Motor neuron (in vitro differentiated cells): ENCODE data around the gene KCNH1. TPM values are rescaled to one million over a fixed set of nuclear protein-coding genes. Genes with fewer than 3 reads are reported as not detected.

Source experiments
- ATAC-seq, 8 experiments: fragments of 200-7000 bp; cut with Tn5 transposase; replicated peaks in 6 of 8; 2 replicates each; pipeline ENCODE4 v1.8.0; 2021; ENCODE audit warnings: mild to moderate bottlenecking in 8 of 8, moderate library complexity in 8 of 8
- H3K27ac ChIP-seq, 2 donors: fragments of 250-450 bp; sonication (Bioruptor Pico); 2 replicates each; pipeline ENCODE4 v1.9.0; 2021; ENCODE audit warnings: antibody characterized with exemption in 2 of 2, mild to moderate bottlenecking in 2 of 2, moderate library complexity in 1 of 2
- H3K4me1 ChIP-seq, 2 donors: fragments of 250-450 bp; sonication (Bioruptor Pico); replicated peaks in 1 of 2; 2 replicates each; pipeline ENCODE4 v1.6.1; 2021; ENCODE audit warnings: antibody characterized with exemption in 2 of 2, mild to moderate bottlenecking in 2 of 2, moderate library complexity in 1 of 2
- H3K4me3 ChIP-seq, 5 donors: fragments of 250-450 bp; sonication (Bioruptor Pico); 2 replicates each; pipeline ENCODE4 v1.9.0; 2021; ENCODE audit warnings: antibody characterized with exemption in 5 of 5, mild to moderate bottlenecking in 5 of 5, moderate library complexity in 4 of 5
- WGBS, 10 experiments: fragments of 450-650 bp; shearing (Covaris generic); methylation state at CpG; one replicate each; pipeline ENCODE4 v1.0.0; 2022; 5-methylcytosine and 5-hydroxymethylcytosine counted together
- in situ Hi-C, 9 experiments: fragments of 400-800 bp; cut with MboI; loops; one replicate each; pipeline ENCODE4 v1.15.0; 2021; ENCODE audit warnings: low sequenced_read_pairs in 9 of 9, low pct_unique_long_range_greater_than_20kb in 2 of 9; ENCODE audit not compliant: unreplicated experiment in 9 of 9
- total RNA-seq, 8 experiments: library from RNA; unstranded; fragments of 300-600 nt; gene quantifications; 2 replicates each; pipeline versions ENCODE4 v1.2.3 to v1.2.4, GENCODE V29; 2022

KCNH1 gene
- total RNA-seq, 8 experiments from 2014 or later, result 1.2 to 22.5 (median 6.2) TPM

GRCh38 chr1:210700083-210700482 lies 433.9 kb downstream of the KCNH1 start:
- WGBS, 10 experiments, result 44 to 100% (median 100%) methylated on average over 1 of the region's 1 CpG; no CpG with 5 or more reads in 5 of the 10 experiments
- ATAC-seq, result no peak
- in situ Hi-C loops, result loop anchor here in 1 of 9 experiments (25.0 kb wide), 1 partner anchor 437 kb away; the partner anchor contains the start of gene KCNH1
- Histone ChIP-seq H3K4me3 (no peak overlapping the region), H3K27ac (no peak overlapping the region), H3K4me1 (peaks cover 0 to 10% of the 10 kb centered on the region in 2 donors)

- Histone ChIP-seq H3K27ac (no peak overlapping the region), H3K4me3 (no peak overlapping the region), H3K4me1 (peaks cover 0 to 8% of the 10 kb centered on the region in 2 donors)
- ATAC-seq, result no peak
- 33 to 100% (median 88%) methylated on average over 1 to 3 of the region's 5 CpGs; no CpG with 5 or more reads in 4 of the 10 experiments for WGBS, 10 experiments
- in situ Hi-C loops, result loop anchor here in 1 of 9 experiments (25.0 kb wide), 1 partner anchor 111 kb away; no protein-coding TSS in a partner anchor
These were observed 435.3 kb downstream of the KCNH1 start for GRCh38 chr1:210698661-210699060.

GRCh38 chr1:210697185-210697584 lies 436.8 kb downstream of the KCNH1 start:
- Histone ChIP-seq H3K27ac (no peak overlapping the region), H3K4me1 (peaks cover 0 to 4% of the 10 kb centered on the region in 2 donors), H3K4me3 (no peak overlapping the region)
- in situ Hi-C loops, result loop anchor here in 1 of 9 experiments (25.0 kb wide), 1 partner anchor 110 kb away; no protein-coding TSS in a partner anchor
- ATAC-seq, result peak in 1 of 8 experiments; percentile 5
- 69 to 86% (median 83%) methylated on average over 2 to 3 of the region's 3 CpGs; no CpG with 5 or more reads in 6 of the 10 experiments for WGBS, 10 experiments

GRCh38 chr1:210696709-210697108 lies 437.2 kb downstream of the KCNH1 start:
- WGBS, 10 experiments, result 0 to 82% (median 53%) methylated on average over 1 of the region's 1 CpG; no CpG with 5 or more reads in 6 of the 10 experiments
- in situ Hi-C loops, result loop anchor here in 1 of 9 experiments (25.0 kb wide), 1 partner anchor 109 kb away; no protein-coding TSS in a partner anchor
- Histone ChIP-seq H3K4me3 (no peak overlapping the region), H3K27ac (no peak overlapping the region), H3K4me1 (peaks cover 4% of the 10 kb centered on the region in 2 donors)
- ATAC-seq, result peak in 2 of 8 experiments; percentile 9 to 26

- H3K4me1 ChIP-seq, result peaks cover 4 to 8% of the 10 kb centered on the region in 2 donors
- H3K27ac ChIP-seq, result no peak overlapping the region
- 20 to 100% (median 83%) methylated on average over 1 of the region's 1 CpG; no CpG with 5 or more reads in 7 of the 10 experiments for WGBS, 10 experiments
- no peak overlapping the region for H3K4me3 ChIP-seq
- in situ Hi-C loops, result loop anchor here in 1 of 9 experiments (25.0 kb wide), 1 partner anchor 108 kb away; no protein-coding TSS in a partner anchor
- ATAC-seq, result peak in 6 of 8 experiments; percentile 7 to 73 (median 68)
These were observed 438.9 kb downstream of the KCNH1 start for GRCh38 chr1:210695026-210695425.

- Histone ChIP-seq H3K4me3 (no peak overlapping the region), H3K27ac (no peak overlapping the region), H3K4me1 (peaks cover 15 to 17% of the 10 kb centered on the region in 2 donors)
- in situ Hi-C loops, result loop anchor here in 1 of 9 experiments (25.0 kb wide), 1 partner anchor 105 kb away; no protein-coding TSS in a partner anchor
- peak in 2 of 8 experiments; percentile 14 to 19 for ATAC-seq
- 20 to 92% (median 72%) methylated on average over 1 to 6 of the region's 7 CpGs; no CpG with 5 or more reads in 3 of the 10 experiments for WGBS, 10 experiments
These were observed 441.2 kb downstream of the KCNH1 start for GRCh38 chr1:210692796-210693195.

GRCh38 chr1:210691039-210691610 lies 442.8 kb downstream of the KCNH1 start:
- Histone ChIP-seq H3K27ac (no peak overlapping the region), H3K4me3 (no peak overlapping the region), H3K4me1 (peaks cover 11 to 17% of the 10 kb centered on the region in 2 donors)
- peak in 1 of 8 experiments; percentile 7 for ATAC-seq
- in situ Hi-C loops, result loop anchor here in 1 of 9 experiments (25.0 kb wide), 1 partner anchor 104 kb away; no protein-coding TSS in a partner anchor
- 42 to 100% (median 75%) methylated on average over 1 to 6 of the region's 6 CpGs; no CpG with 5 or more reads in 3 of the 10 experiments for WGBS, 10 experiments

- Histone ChIP-seq H3K4me3 (no peak overlapping the region), H3K4me1 (peaks cover 11 to 17% of the 10 kb centered on the region in 2 donors), H3K27ac (no peak overlapping the region)
- 77 to 100% (median 89%) methylated on average over 1 to 5 of the region's 5 CpGs; no CpG with 5 or more reads in 3 of the 10 experiments for WGBS, 10 experiments
- in situ Hi-C loops, result loop anchor here in 1 of 9 experiments (25.0 kb wide), 1 partner anchor 103 kb away; no protein-coding TSS in a partner anchor
- ATAC-seq, result peak in 1 of 8 experiments; percentile 11
These were observed 443.7 kb downstream of the KCNH1 start for GRCh38 chr1:210690236-210690635.

GRCh38 chr1:210689826-210690225 lies 444.1 kb downstream of the KCNH1 start:
- in situ Hi-C loops, result loop anchor here in 1 of 9 experiments (25.0 kb wide), 1 partner anchor 103 kb away; no protein-coding TSS in a partner anchor
- WGBS, 10 experiments, result 65 to 94% (median 80%) methylated on average over 2 of the region's 3 CpGs; no CpG with 5 or more reads in 6 of the 10 experiments
- ATAC-seq, result peak in 5 of 8 experiments; percentile 27 to 68 (median 50)
- no peak overlapping the region for H3K4me3 ChIP-seq
- H3K4me1 ChIP-seq, result peaks cover 11 to 17% of the 10 kb centered on the region in 2 donors
- no peak overlapping the region for H3K27ac ChIP-seq

- in situ Hi-C loops, result loop anchor here in 1 of 9 experiments (25.0 kb wide), 1 partner anchor 101 kb away; no protein-coding TSS in a partner anchor
- ATAC-seq, result peak in 5 of 8 experiments; percentile 46 to 80 (median 71)
- Histone ChIP-seq H3K4me3 (no peak overlapping the region), H3K27ac (no peak overlapping the region), H3K4me1 (peaks cover 11 to 17% of the 10 kb centered on the region in 2 donors)
- WGBS, 10 experiments, result 67 to 100% (median 89%) methylated on average over 1 of the region's 1 CpG; no CpG with 5 or more reads in 5 of the 10 experiments
These were observed 445.3 kb downstream of the KCNH1 start for GRCh38 chr1:210688512-210689234.

GRCh38 chr1:210687582-210688279 lies 446.2 kb downstream of the KCNH1 start:
- no peak overlapping the region for H3K27ac ChIP-seq
- 17 to 90% (median 75%) methylated on average over 1 to 7 of the region's 7 CpGs for WGBS, 10 experiments
- ATAC-seq, result no peak
- H3K4me3 ChIP-seq, result no peak overlapping the region
- in situ Hi-C loops, result loop anchor here in 1 of 9 experiments (25.0 kb wide), 1 partner anchor 100 kb away; no protein-coding TSS in a partner anchor
- H3K4me1 ChIP-seq, result peaks cover 11 to 17% of the 10 kb centered on the region in 2 donors

GRCh38 chr1:210686841-210687240 lies 447.1 kb downstream of the KCNH1 start:
- no peak for ATAC-seq
- Histone ChIP-seq H3K4me1 (peaks cover 11 to 15% of the 10 kb centered on the region in 2 donors), H3K27ac (no peak overlapping the region), H3K4me3 (no peak overlapping the region)
- in situ Hi-C loops, result loop anchor here in 1 of 9 experiments (25.0 kb wide), 1 partner anchor 100 kb away; no protein-coding TSS in a partner anchor
- WGBS, 10 experiments, result 0 to 92% (median 70%) methylated on average over 1 to 3 of the region's 3 CpGs; no CpG with 5 or more reads in 2 of the 10 experiments
